ENCODE measurements around the gene PRKCA.

Gene PRKCA

DNA sequence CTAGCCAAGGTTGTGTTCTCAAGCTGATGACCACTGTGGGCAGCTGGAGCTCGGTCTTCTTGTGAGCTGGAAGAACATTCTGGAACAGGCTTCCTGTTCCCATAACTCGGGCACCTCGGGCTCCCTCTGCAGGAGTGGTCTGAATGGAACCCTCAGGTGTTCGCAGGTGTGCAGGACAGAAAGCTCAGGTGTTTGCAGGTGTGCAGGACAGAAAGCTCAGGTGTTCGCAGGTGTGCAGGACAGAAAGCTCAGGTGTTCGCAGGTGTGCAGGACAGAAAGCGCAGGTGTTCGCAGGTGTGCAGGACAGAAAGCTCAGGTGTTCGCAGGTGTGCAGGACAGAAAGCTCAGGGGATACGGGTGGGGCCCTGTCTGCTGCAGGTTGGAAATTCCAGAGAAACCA lies 423.5 kb downstream of the PRKCA start:
- TF ChIP-seq SIN3A (IDR thresholded peaks at IDR 0.05; ENCODE audit: borderline replicate concordance, insufficient read depth, low read length): no peak

DNA sequence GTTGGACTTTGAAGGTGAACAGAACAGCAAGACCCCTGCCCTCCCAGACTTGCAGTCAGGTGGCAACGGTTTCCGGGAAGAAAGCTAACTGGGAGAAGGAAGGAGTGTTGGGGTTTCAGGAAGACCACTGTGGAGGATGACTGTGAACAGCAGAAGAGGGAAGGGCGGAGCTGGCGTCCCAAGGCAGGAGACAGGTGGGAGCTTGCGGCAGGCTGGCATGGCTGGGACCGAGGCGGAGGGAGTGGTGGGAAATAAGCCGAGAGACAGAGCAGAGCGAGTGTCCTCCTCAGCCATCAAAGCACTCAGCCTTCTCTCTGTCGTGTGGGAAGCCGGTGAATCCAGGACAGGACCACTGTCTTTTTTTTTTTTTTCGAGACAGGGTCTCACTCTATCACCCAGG lies 424.0 kb downstream of the PRKCA start:
- TF ChIP-seq FOXP2 (optimal IDR thresholded peaks at IDR 0.05; ENCODE audit: borderline replicate concordance, extremely low read depth, extremely low read length, insufficient read depth): no peak
- TF ChIP-seq TAF1 (IDR thresholded peaks at IDR 0.05; ENCODE audit: borderline replicate concordance, insufficient read depth, low read length): no peak

DNA sequence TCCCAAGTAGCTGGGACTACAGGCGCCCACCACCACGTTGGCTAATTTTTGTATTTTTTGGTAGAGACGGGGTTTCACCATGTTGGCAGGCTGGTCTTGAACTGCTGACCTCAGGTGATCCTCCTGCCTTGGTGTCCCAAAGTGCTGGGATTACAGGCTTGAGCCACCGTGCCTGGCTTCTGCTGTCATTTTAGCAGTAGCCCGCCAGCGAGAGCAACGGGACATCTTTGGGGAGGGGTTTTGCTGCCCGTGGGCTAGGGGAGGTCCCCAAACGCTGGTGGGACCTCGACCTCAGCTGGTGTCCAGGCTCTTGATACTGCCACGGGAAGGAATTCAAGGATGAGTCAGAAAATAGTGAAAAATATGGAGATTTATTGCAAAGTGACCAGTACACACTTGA lies 424.4 kb downstream of the PRKCA start:
- TF ChIP-seq, protein P1, sequence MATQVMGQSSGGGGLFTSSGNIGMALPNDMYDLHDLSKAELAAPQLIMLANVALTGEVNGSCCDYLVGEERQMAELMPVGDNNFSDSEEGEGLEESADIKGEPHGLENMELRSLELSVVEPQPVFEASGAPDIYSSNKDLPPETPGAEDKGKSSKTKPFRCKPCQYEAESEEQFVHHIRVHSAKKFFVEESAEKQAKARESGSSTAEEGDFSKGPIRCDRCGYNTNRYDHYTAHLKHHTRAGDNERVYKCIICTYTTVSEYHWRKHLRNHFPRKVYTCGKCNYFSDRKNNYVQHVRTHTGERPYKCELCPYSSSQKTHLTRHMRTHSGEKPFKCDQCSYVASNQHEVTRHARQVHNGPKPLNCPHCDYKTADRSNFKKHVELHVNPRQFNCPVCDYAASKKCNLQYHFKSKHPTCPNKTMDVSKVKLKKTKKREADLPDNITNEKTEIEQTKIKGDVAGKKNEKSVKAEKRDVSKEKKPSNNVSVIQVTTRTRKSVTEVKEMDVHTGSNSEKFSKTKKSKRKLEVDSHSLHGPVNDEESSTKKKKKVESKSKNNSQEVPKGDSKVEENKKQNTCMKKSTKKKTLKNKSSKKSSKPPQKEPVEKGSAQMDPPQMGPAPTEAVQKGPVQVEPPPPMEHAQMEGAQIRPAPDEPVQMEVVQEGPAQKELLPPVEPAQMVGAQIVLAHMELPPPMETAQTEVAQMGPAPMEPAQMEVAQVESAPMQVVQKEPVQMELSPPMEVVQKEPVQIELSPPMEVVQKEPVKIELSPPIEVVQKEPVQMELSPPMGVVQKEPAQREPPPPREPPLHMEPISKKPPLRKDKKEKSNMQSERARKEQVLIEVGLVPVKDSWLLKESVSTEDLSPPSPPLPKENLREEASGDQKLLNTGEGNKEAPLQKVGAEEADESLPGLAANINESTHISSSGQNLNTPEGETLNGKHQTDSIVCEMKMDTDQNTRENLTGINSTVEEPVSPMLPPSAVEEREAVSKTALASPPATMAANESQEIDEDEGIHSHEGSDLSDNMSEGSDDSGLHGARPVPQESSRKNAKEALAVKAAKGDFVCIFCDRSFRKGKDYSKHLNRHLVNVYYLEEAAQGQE (IDR thresholded peaks at IDR 0.05; ENCODE audit: insufficient read depth in 1 of 2, low read depth in 2 of 2, low read length in 2 of 2): no peak
- no peak for TF ChIP-seq TAF1 (IDR thresholded peaks at IDR 0.05; ENCODE audit: borderline replicate concordance, insufficient read depth, low read length)
- TF ChIP-seq SIN3A (IDR thresholded peaks at IDR 0.05; ENCODE audit: borderline replicate concordance, insufficient read depth, low read length): no peak
- TF ChIP-seq POLR2AphosphoS5 (IDR thresholded peaks at IDR 0.05; ENCODE audit: low read depth, low read length): no peak
- no peak for TF ChIP-seq FOXP2 (optimal IDR thresholded peaks at IDR 0.05; ENCODE audit: borderline replicate concordance, extremely low read depth, extremely low read length, insufficient read depth)

DNA sequence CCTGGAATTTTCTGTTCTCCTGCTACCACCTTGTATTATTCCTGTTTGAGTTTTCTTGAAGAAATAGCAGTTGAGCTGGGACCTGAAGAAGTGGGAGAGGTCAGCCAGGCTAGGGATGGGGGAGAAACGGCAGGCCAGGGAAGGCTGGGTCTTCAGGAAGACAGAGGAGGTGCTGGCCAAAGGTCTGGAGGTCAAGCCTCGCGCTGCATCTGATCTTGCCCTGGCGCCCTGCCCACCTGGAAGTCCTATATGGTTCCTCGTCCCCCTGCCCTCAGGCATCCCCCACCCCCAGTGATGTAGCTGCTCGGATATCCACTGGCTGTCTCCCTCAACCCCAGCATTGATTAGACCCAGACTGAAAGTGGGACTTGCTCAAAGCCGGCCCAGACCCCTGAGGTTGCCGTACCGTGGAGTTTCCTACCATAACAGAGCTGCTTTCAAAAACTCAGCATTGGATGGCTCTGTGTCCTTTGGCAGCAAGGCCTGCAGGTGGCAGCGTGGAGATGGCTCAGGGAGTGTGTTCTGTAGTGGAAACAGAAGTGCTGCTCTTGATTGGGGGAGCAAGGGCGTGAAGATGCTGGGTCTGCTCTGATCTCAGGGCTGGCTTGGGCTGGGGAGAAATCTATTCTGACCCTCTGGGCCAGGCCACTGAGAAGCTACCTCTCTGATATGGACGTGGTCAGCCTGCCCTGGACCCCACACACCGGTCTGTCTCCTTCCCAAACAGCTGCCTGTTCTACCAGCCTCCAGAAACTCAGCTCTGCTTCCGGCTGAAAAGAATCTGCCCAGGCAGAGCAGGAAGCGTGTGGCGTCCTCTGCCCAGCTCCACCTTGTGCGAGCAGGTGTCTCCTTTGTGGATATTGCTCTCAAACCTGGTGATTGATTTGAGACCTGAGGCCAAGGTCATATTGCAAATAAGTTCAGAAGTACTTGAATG lies 425.5 kb downstream of the PRKCA start:
- TF ChIP-seq, protein P1 (IDR thresholded peaks at IDR 0.05; ENCODE audit: insufficient read depth in 1 of 2, low read depth in 2 of 2, low read length in 2 of 2): no peak

DNA sequence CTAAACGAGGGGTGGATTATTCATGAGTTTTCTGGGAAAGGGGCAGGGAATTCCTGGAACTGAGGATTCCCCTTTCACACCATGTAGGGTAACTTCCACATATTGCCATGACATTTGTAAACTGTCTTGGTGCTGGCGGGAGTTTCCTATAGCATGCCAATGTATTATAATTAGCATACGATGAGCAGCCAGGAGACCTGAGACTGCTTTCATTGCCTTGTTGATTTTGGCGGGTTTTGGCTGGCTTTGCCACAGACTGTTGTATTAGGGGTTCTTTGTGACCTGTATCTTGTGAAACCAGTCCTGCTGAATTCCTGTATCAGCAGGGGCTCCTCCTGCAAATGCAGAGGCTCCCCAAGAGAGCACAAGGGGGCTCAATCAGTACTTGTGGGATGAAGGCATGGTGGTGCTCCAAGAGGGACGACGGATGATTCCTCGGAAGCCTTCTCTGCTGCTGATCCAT lies 428.1 kb downstream of the PRKCA start:
- no peak for TF ChIP-seq FOXP2 (optimal IDR thresholded peaks at IDR 0.05; ENCODE audit: borderline replicate concordance, extremely low read depth, extremely low read length, insufficient read depth)
- no peak for TF ChIP-seq SIN3A (IDR thresholded peaks at IDR 0.05; ENCODE audit: borderline replicate concordance, insufficient read depth, low read length)
- no peak for TF ChIP-seq TAF1 (IDR thresholded peaks at IDR 0.05; ENCODE audit: borderline replicate concordance, insufficient read depth, low read length)
- TF ChIP-seq, protein P1 (IDR thresholded peaks at IDR 0.05; ENCODE audit: insufficient read depth in 1 of 2, low read depth in 2 of 2, low read length in 2 of 2): no peak
- TF ChIP-seq POLR2AphosphoS5 (IDR thresholded peaks at IDR 0.05; ENCODE audit: low read depth, low read length): no peak

DNA sequence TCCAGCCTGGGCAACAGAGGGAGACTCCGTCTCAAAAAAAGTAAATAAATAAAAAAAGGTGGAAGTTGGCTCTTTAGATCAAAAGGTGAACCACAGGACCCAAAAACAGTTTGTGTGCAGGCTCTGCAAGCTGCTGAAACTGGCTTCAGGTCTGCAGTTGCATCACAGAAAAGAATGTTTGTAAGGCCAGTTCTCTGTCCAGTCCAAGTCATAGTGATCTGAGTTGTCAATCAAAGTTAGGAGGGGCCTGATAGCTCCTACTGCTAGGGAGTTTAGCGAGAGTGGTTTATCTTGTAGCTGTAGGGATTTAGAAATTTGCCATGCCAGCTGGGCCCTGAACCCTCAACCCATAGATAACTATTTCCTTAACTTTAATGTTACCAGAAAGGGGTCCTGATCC lies 431.3 kb downstream of the PRKCA start:
- TF ChIP-seq POLR2AphosphoS5 (IDR thresholded peaks at IDR 0.05; ENCODE audit: low read depth, low read length) (no peak), FOXP2 (optimal IDR thresholded peaks at IDR 0.05; ENCODE audit: borderline replicate concordance, extremely low read depth, extremely low read length, insufficient read depth) (no peak), TAF1 (IDR thresholded peaks at IDR 0.05; ENCODE audit: borderline replicate concordance, insufficient read depth, low read length) (no peak), SIN3A (IDR thresholded peaks at IDR 0.05; ENCODE audit: borderline replicate concordance, insufficient read depth, low read length) (no peak)
- TF ChIP-seq, protein P1 (IDR thresholded peaks at IDR 0.05; ENCODE audit: insufficient read depth in 1 of 2, low read depth in 2 of 2, low read length in 2 of 2): no peak
